AG04449 (cell line): ENCODE results near the gene IRAK3.

Experiments used
- CTCF ChIA-PET: fragments of 350-600 bp; formaldehyde crosslinking; extraction: SDS; loops from one replicate; lab custom pipeline; 2021; ENCODE audit warnings: antibody characterized with exemption; lab: Yijun Ruan, JAX
- POLR2A ChIA-PET: fragments of 400-600, 350-600 bp; formaldehyde crosslinking; extraction: SDS; loops from one replicate; lab custom pipeline; 2020; ENCODE audit warnings: antibody characterized with exemption, inconsistent platforms; lab: Yijun Ruan, JAX
- DNase-seq: peaks from one replicate; pipeline ENCODE4 v3.0.0-alpha.2; 2010; ENCODE audit warnings: low read depth, low spot score
- H3K4me3 ChIP-seq: 2 replicates; pipeline ENCODE4 v1.5.1; 2011; ENCODE audit warnings: low read depth, mild to moderate bottlenecking, control low read depth, low read length
- TF ChIP-seq, protein P1 (sequence below): IDR thresholded peaks from one replicate; pipeline ENCODE4 v1.5.1; 2011; ENCODE audit warnings: mild to moderate bottlenecking, moderate library complexity, low read length, control low read depth, inconsistent platforms; ENCODE audit not compliant: insufficient read depth; ENCODE audit errors: missing control alignments

The IRAK3 gene

DNA sequence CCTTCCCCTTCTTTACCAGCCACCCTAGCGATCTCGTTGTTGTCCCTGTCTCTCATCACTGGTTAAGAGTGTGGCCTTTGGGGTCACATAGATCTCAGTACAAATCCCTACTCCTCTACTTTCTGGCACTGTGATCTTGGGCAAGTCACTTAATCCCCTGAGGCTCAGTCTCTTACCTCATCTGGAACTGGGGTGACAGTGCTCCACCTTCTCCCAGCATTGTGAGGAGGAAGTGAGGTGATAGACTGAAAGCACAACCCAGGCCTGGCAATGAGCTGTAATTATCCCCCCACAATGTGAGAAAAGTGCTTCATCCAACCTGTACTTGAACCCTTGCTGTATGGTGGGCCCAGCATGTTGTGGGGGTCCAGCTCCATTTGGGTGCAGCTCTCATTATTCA is 48.0 kb downstream of the IRAK3 start:
- DNase-seq = no peak
- no peak overlapping the region for H3K4me3 ChIP-seq
- ChIA-PET CTCF (no interaction called here), POLR2A (no interaction called here)
- TF ChIP-seq, protein P1, sequence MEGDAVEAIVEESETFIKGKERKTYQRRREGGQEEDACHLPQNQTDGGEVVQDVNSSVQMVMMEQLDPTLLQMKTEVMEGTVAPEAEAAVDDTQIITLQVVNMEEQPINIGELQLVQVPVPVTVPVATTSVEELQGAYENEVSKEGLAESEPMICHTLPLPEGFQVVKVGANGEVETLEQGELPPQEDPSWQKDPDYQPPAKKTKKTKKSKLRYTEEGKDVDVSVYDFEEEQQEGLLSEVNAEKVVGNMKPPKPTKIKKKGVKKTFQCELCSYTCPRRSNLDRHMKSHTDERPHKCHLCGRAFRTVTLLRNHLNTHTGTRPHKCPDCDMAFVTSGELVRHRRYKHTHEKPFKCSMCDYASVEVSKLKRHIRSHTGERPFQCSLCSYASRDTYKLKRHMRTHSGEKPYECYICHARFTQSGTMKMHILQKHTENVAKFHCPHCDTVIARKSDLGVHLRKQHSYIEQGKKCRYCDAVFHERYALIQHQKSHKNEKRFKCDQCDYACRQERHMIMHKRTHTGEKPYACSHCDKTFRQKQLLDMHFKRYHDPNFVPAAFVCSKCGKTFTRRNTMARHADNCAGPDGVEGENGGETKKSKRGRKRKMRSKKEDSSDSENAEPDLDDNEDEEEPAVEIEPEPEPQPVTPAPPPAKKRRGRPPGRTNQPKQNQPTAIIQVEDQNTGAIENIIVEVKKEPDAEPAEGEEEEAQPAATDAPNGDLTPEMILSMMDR = no peak

- POLR2A ChIA-PET = no interaction called here
- CTCF ChIA-PET = no interaction called here
- TF ChIP-seq, protein P1 = no peak
- no peak overlapping the region for H3K4me3 ChIP-seq
- no peak for DNase-seq
Measured at GRCh38 chr12:66237505-66238175, 48.6 kb downstream of the IRAK3 start.

GRCh38 chr12:66239295-66239694 is 50.3 kb downstream of the IRAK3 start:
- POLR2A ChIA-PET = no interaction called here
- no peak for DNase-seq
- TF ChIP-seq, protein P1 = no peak
- CTCF ChIA-PET = interaction anchor here (1.3 kb wide), 1 partner anchor 31 kb away, joined by 5 read pairs; no protein-coding TSS in a partner anchor
- H3K4me3 ChIP-seq = no peak overlapping the region

- no peak for DNase-seq
- CTCF ChIA-PET = no interaction called here
- TF ChIP-seq, protein P1 = no peak
- no peak overlapping the region for H3K4me3 ChIP-seq
- POLR2A ChIA-PET = no interaction called here
Measured at GRCh38 chr12:66240096-66240820, 51.2 kb downstream of the IRAK3 start.

DNA sequence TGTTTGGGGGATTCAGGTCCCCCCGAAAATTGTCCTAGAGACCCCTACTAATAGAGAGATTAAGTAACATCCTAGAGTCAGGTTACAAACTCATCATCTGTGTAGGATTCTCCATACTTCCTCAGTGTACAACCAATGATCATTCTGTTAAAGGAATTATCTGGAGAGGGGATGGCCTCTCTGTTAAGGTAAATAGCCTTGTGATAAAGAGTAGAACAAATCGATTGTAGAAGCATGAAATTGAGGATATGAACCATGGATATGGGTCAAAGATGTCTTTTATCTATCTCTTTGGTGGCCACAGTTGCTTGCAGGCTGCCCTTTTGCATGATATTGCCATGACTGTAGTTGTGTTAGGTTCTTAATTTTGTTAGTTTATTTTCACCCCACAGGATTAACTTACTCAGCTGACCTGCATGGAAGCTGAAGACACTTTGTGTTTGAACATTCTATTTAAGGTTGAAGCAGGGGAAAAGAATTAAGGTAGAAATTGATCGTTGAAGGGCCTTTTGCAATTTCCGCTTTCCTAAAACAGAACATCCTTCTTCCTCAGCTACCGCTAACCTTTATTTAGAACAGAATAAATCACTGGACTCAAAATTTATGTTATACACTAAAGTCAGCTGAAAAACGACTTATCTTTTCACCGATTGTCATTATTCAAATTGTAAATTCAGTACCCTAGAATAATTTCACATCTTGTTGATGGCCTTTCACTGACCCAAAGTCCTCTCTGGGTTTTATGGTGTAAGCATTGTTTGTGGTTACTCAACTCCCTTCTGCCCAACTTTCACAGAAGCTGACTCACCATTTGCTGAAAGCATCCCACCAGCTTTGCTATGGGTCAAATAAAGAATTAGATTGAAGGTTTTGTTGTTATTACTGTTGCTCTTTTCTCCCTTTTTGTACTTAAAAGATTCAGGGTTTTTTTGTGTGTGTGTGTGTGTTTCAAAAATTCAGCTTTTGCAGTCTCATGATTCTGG is 52.3 kb downstream of the IRAK3 start:
- ChIA-PET POLR2A (no interaction called here), CTCF (interaction anchor here (0.7 kb wide), 1 partner anchor 29 kb away, joined by 3 read pairs; no protein-coding TSS in a partner anchor)
- DNase-seq = peak; percentile 40
- TF ChIP-seq, protein P1 = no peak
- no peak overlapping the region for H3K4me3 ChIP-seq
